ENCODE measurements around the gene POLD3.

Gene POLD3

DNA sequence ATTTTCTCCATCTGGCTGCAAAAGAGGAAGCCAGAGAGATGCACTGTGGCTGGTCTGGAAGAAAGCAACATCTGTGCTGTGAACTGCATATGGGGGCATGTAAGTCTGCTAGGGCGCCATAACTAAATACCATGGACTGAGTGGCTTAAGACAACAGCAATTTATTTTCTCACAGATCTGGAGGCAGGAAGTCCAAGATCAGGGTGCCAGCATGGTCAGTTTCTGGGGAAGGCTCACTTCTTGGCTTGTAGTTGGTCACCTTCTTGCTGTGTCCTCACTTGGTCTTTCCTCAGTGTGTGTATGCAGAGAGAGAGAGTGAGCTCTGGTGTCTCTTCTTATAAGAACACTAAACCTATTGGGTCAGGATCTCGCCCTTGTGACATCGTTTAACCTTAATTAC is 34.9 kb upstream of the POLD3 start:
- no peak for DNase-seq (ENCODE audit: extremely low spot score)
- ChIA-PET POLR2A (no interaction called here), CTCF (interaction anchor here (1.6 kb wide), 1 partner anchor 13 kb away, joined by 3 read pairs; no protein-coding TSS in a partner anchor)
- TF ChIP-seq, protein P1, sequence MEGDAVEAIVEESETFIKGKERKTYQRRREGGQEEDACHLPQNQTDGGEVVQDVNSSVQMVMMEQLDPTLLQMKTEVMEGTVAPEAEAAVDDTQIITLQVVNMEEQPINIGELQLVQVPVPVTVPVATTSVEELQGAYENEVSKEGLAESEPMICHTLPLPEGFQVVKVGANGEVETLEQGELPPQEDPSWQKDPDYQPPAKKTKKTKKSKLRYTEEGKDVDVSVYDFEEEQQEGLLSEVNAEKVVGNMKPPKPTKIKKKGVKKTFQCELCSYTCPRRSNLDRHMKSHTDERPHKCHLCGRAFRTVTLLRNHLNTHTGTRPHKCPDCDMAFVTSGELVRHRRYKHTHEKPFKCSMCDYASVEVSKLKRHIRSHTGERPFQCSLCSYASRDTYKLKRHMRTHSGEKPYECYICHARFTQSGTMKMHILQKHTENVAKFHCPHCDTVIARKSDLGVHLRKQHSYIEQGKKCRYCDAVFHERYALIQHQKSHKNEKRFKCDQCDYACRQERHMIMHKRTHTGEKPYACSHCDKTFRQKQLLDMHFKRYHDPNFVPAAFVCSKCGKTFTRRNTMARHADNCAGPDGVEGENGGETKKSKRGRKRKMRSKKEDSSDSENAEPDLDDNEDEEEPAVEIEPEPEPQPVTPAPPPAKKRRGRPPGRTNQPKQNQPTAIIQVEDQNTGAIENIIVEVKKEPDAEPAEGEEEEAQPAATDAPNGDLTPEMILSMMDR (IDR thresholded peaks at IDR 0.05; ENCODE audit: control extremely low read depth, extremely low read depth, low read depth, missing control alignments), result no peak

DNA sequence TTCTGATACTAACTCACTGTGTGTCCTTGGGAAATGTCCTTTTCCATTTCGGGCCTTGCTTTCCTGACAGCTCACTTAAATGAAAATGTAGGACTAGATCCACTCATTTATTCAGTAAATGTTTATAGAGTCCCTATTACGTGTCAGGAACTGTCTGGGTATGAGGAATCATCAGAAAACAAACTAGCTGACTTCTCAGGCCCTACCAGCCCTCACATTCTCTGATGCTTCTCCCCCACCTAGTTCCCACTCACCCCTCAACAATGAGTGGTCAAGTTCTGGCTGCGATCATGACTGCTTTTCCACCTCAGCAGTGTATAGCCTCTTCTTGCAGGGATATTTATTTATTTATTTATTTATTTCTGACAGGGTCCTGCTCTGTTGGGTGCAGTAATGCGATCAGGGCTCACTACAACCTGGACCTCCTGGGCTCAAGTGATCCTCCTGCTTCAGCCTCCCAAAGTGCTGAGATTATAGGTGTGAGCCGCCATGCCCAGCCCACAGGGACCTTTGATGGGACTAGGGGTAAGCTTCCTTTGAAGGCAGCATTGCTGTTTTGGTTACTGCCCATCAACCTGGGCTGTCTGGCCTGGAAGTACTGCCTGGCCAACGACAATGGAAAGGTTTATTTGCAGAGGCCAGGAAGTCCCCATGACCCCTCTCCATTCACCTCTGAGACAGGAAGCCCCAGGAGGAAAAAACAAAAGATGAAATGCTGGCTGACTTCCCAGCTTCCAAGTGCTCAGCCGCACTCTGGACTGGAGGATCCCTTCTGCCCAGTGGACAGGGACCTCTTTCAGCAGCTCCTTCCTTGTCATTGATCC is 33.1 kb upstream of the POLD3 start:
- ChIA-PET POLR2A (no interaction called here), CTCF (interaction anchor here (1.2 to 3.6 kb wide), 3 partner anchors 10 to 110 kb away, joined by 3 to 16 read pairs (median 3); no protein-coding TSS in a partner anchor)
- DNase-seq (ENCODE audit: extremely low spot score), result no peak
- TF ChIP-seq, protein P1 (IDR thresholded peaks at IDR 0.05; ENCODE audit: control extremely low read depth, extremely low read depth, low read depth, missing control alignments), result no peak

DNA sequence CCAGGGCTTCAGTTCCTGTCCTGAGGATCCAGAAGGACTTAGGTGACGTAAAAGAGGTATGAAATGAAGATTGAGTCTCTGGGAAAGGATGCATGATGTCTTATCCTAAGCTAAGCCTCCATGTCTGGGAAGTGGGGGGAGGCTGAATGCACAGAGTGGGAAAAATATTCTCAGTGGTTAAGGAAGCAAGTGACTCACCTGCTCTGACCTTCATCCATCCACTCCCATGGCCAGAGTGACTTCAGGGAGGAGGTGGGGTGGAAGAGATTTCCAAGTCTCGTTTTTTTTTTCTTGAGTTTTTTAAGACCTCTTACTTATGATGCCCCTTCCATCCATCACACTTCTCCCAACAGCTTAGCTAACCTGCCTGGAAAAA is 32.5 kb upstream of the POLD3 start:
- ChIA-PET POLR2A (no interaction called here), CTCF (interaction anchor here (1.2 to 3.6 kb wide), 3 partner anchors 11 to 110 kb away, joined by 3 to 16 read pairs (median 3); no protein-coding TSS in a partner anchor)
- TF ChIP-seq, protein P1 (IDR thresholded peaks at IDR 0.05; ENCODE audit: control extremely low read depth, extremely low read depth, low read depth, missing control alignments), result no peak
- DNase-seq (ENCODE audit: extremely low spot score), result no peak

DNA sequence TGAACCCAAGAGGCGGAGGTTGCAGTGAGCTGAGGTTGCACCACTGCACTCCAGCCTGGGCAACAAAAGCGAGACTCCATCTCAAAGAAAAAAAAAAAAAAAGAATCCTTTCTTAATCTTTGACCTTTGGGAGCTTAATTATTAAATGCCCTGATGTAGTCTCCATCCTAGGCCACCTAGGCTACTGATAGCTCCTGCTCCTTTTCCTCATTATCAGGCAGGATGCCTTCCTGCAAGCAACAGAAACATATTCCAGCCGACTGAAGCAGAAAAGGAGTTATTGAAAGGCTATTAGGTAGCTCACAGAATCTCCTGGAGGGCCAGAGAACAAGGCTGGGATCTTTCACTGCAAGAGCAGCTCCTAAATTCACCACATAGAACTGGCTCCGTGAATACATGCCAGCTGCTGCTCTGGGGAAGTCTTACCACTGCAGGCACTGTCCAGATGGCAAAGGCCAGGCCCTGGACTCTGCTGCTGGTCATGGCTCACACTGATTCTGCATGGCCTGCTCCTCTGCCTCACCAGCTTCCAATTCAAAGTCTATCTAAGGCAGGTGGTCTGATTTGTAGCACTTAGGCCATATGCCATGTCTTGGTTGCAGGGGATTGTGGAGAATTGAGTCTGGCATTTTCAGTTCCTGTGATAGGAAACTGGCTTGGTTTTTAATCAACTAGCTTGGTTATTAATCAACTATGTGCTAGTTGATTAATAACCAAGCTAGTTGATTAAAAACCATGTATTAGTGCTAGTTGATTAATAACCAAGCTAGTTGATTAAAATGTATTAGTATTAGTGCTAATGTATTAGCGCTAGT is 26.0 kb upstream of the POLD3 start:
- ChIA-PET CTCF (interaction anchor here (1.3 to 11.0 kb wide), 6 partner anchors 12 to 114 kb away, joined by 3 to 192 read pairs (median 4); partner anchors contain the start of gene POLD3), POLR2A (no interaction called here)
- DNase-seq (ENCODE audit: extremely low spot score), result no peak
- TF ChIP-seq, protein P1 (IDR thresholded peaks at IDR 0.05; ENCODE audit: control extremely low read depth, extremely low read depth, low read depth, missing control alignments), result no peak

DNA sequence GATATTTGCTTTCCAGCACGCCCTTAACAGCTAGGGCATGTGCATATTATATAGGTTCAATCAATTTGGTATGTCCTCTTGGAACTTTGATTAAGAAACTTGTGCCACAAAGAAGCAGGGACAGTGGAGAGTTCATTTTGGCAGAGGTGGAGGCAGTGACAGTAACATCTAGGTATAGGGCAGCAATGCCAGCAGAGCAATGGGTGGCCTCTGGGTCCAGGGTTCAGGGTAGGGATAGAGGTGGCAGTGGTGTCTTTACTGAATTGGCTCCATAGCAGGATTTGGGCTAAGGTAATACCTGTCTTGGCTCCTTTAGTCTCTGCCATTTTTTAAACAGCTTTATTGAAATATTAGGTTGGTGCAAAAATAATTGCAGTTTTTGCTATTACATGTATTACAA is 24.4 kb upstream of the POLD3 start:
- TF ChIP-seq, protein P1 (IDR thresholded peaks at IDR 0.05; ENCODE audit: control extremely low read depth, extremely low read depth, low read depth, missing control alignments), result no peak
- ChIA-PET CTCF (interaction anchor here (11.0 kb wide), 1 partner anchor 115 kb away, joined by 192 read pairs; no protein-coding TSS in a partner anchor), POLR2A (no interaction called here)
- no peak for DNase-seq (ENCODE audit: extremely low spot score)
